ENCODE measurements around the gene BORCS5. TPM values are rescaled to one million over a fixed set of nuclear protein-coding genes. Genes with fewer than 3 reads are reported as not detected.

The BORCS5 gene
- total and polyA plus RNA-seq, 2 donors (not counting 1 experiment from before 2014, with no cell fraction given) = 11.9 to 46.2 TPM

- Mint-ChIP-seq H3K27me3 (no peaks in the 10 kb centered on the region), H3K9me3 (ENCODE audit: insufficient read depth) (no peaks in the 10 kb centered on the region), H3K4me3 (no peak overlapping the region), H3K4me1 (peaks cover 12% of the 10 kb centered on the region), H3K27ac (no peak overlapping the region)
- Histone ChIP-seq H3K9me3 (ENCODE audit: control extremely low read depth in 1 of 3, control insufficient read depth in 2 of 3, insufficient read depth in 1 of 3, low read length in 2 of 3) (no peaks in the 10 kb centered on the region), H3K4me3 (ENCODE audit: control extremely low read depth in 1 of 5, extremely low read depth in 1 of 5, insufficient read depth in 1 of 5, low read depth in 2 of 5, low read length in 4 of 5) (no peak overlapping the region), H4K20me1 (ENCODE audit: control insufficient read depth, insufficient read depth, low read length, poor library complexity, severe bottlenecking) (no peaks in the 10 kb centered on the region), H3K36me3 (replicated peaks in 1 of 2; ENCODE audit: control extremely low read depth in 1 of 2, control insufficient read depth in 1 of 2, extremely low read depth in 1 of 2, insufficient read depth in 2 of 2, low read length in 1 of 2) (peaks cover 4 to 10% of the 10 kb centered on the region in 2 experiments), H2AFZ (ENCODE audit: insufficient read depth, low read depth, low read length, poor library complexity, severe bottlenecking) (no peak overlapping the region), H3K4me1 (ENCODE audit: control insufficient read depth in 2 of 2, insufficient read depth in 2 of 2, low read length in 2 of 2) (no peaks in the 10 kb centered on the region), H3K4me2 (replicated peaks; ENCODE audit: low read depth, low read length, poor library complexity, severe bottlenecking) (no peak overlapping the region), H3K27me3 (replicated peaks in 1 of 4; ENCODE audit: control extremely low read depth in 1 of 4, control insufficient read depth in 3 of 4, insufficient read depth in 4 of 4, low read length in 3 of 4) (no peaks in the 10 kb centered on the region), H3K9ac (ENCODE audit: low read length) (no peak overlapping the region), H3K27ac (ENCODE audit: low read length in 2 of 2) (no peak overlapping the region), H3K79me2 (ENCODE audit: control insufficient read depth, insufficient read depth, low read length) (peaks cover 27% of the 10 kb centered on the region)
- CTCF ChIA-PET = interaction anchor here (1.1 kb wide), 1 partner anchor 12 kb away, joined by 5 read pairs; no protein-coding TSS in a partner anchor
- intact Hi-C loops (cut with micrococcal nuclease) = no loop called here
- DNase-seq = no peak
- WGBS (ENCODE audit: insufficient coverage) = 100% methylated on average over 1 of the region's 5 CpGs
- TF ChIP-seq EZH2 (IDR thresholded peaks at IDR 0.05; ENCODE audit: borderline replicate concordance, insufficient read depth, low read depth, low read length, poor library complexity, severe bottlenecking) (no peak), CTCF (IDR thresholded peaks at IDR 0.05) (no peak)
- ATAC-seq (ENCODE audit: low read depth) = no peak
- POLR2A ChIA-PET = interaction anchor here (0.6 kb wide), 1 partner anchor 359 kb away, joined by 4 read pairs; no protein-coding TSS in a partner anchor
Measured at GRCh38 chr12:12365446-12365802, 8.5 kb downstream of the BORCS5 start.

- Histone ChIP-seq H3K4me2 (replicated peaks; ENCODE audit: low read depth, low read length, poor library complexity, severe bottlenecking) (no peak overlapping the region), H3K27me3 (replicated peaks in 1 of 4; ENCODE audit: control extremely low read depth in 1 of 4, control insufficient read depth in 3 of 4, insufficient read depth in 4 of 4, low read length in 3 of 4) (no peaks in the 10 kb centered on the region), H3K4me1 (ENCODE audit: control insufficient read depth in 2 of 2, insufficient read depth in 2 of 2, low read length in 2 of 2) (no peaks in the 10 kb centered on the region), H3K9me3 (ENCODE audit: control extremely low read depth in 1 of 3, control insufficient read depth in 2 of 3, insufficient read depth in 1 of 3, low read length in 2 of 3) (no peaks in the 10 kb centered on the region), H2AFZ (ENCODE audit: insufficient read depth, low read depth, low read length, poor library complexity, severe bottlenecking) (no peak overlapping the region), H3K4me3 (ENCODE audit: control extremely low read depth in 1 of 5, extremely low read depth in 1 of 5, insufficient read depth in 1 of 5, low read depth in 2 of 5, low read length in 4 of 5) (no peak overlapping the region), H3K27ac (ENCODE audit: low read length in 2 of 2) (no peak overlapping the region), H3K79me2 (ENCODE audit: control insufficient read depth, insufficient read depth, low read length) (peaks cover 24% of the 10 kb centered on the region), H3K36me3 (replicated peaks in 1 of 2; ENCODE audit: control extremely low read depth in 1 of 2, control insufficient read depth in 1 of 2, extremely low read depth in 1 of 2, insufficient read depth in 2 of 2, low read length in 1 of 2) (peaks cover 4 to 10% of the 10 kb centered on the region in 2 experiments), H3K9ac (ENCODE audit: low read length) (no peak overlapping the region), H4K20me1 (ENCODE audit: control insufficient read depth, insufficient read depth, low read length, poor library complexity, severe bottlenecking) (no peaks in the 10 kb centered on the region)
- ChIA-PET POLR2A (no interaction called here), CTCF (interaction anchor here (2.5 kb wide), 1 partner anchor 8 kb away, joined by 12 read pairs; no protein-coding TSS in a partner anchor)
- H3K4me3 Mint-ChIP-seq = no peak overlapping the region
- TF ChIP-seq EZH2 (IDR thresholded peaks at IDR 0.05; ENCODE audit: borderline replicate concordance, insufficient read depth, low read depth, low read length, poor library complexity, severe bottlenecking) (no peak), CTCF (IDR thresholded peaks at IDR 0.05) (no peak)
- no peak for DNase-seq
- no peak overlapping the region for H3K27ac Mint-ChIP-seq
- H3K4me1 Mint-ChIP-seq = peaks cover 12% of the 10 kb centered on the region
- H3K9me3 Mint-ChIP-seq (ENCODE audit: insufficient read depth) = no peaks in the 10 kb centered on the region
- WGBS (ENCODE audit: insufficient coverage) = 60% methylated on average over 2 of the region's 4 CpGs
- ATAC-seq (ENCODE audit: low read depth) = no peak
- no peaks in the 10 kb centered on the region for H3K27me3 Mint-ChIP-seq
- intact Hi-C loops (cut with micrococcal nuclease) = no loop called here
Measured at GRCh38 chr12:12365931-12366431, 9.1 kb downstream of the BORCS5 start.
